CD4-positive, CD25-positive, alpha-beta regulatory T cell (primary cell): ENCODE measurements around the gene FAM180A. TPM values are rescaled to one million over a fixed set of nuclear protein-coding genes. Genes with fewer than 3 reads are reported as not detected.

Experiments
- ATAC-seq, 2 donors: fragments of 150-1000 bp; cut with Tn5 transposase; one replicate each; pipeline ENCODE4 v1.10.0; 2021; ENCODE audit warnings: low read depth in 2 of 2, moderate number of reproducible peaks in 2 of 2, moderate library complexity in 1 of 2
- DNase-seq, 3 donors: peaks; one replicate each; pipeline versions ENCODE4 v3.0.0 to v3.0.0-alpha.2; 2012 to 2022; ENCODE audit warnings: mixed read lengths in 1 of 3
- H3K27ac ChIP-seq: one replicate; pipeline ENCODE4 v1.7.0; 2013; ENCODE audit warnings: mild to moderate bottlenecking, low read length; ENCODE audit not compliant: insufficient read depth, poor library complexity, severe bottlenecking
- H3K27me3 ChIP-seq: one replicate; pipeline ENCODE4 v1.7.0; 2013; ENCODE audit warnings: low read length; ENCODE audit not compliant: control insufficient read depth, insufficient read depth
- H3K36me3 ChIP-seq: one replicate; pipeline ENCODE4 v1.7.0; 2013; ENCODE audit warnings: mild to moderate bottlenecking, low read length, moderate library complexity; ENCODE audit not compliant: control insufficient read depth, insufficient read depth
- H3K4me1 ChIP-seq: 2 replicates; pipeline ENCODE4 v1.7.0; 2013; ENCODE audit warnings: mild to moderate bottlenecking, low read length; ENCODE audit not compliant: insufficient read depth, control insufficient read depth, poor library complexity, severe bottlenecking
- H3K4me3 ChIP-seq: one replicate; pipeline ENCODE4 v1.7.0; 2013; ENCODE audit warnings: low read depth, mild to moderate bottlenecking, low read length, moderate library complexity
- H3K9me3 ChIP-seq, 2 experiments: 1 replicate in 1 of 2; 2 replicates in 1 of 2; pipeline ENCODE4 v1.7.0; 2013; ENCODE audit warnings: low read length in 2 of 2, mild to moderate bottlenecking in 1 of 2, moderate library complexity in 1 of 2; ENCODE audit not compliant: control insufficient read depth in 2 of 2
- H3K27ac Mint-ChIP-seq, 3 donors: one replicate each; pipeline ENCODE4 v1.8.0; 2020 to 2022; ENCODE audit warnings: mild to moderate bottlenecking in 3 of 3, mixed read lengths in 3 of 3, moderate library complexity in 2 of 3
- H3K27me3 Mint-ChIP-seq: one replicate; pipeline ENCODE4 v1.8.0; 2022; ENCODE audit warnings: mild to moderate bottlenecking, mixed read lengths
- H3K36me3 Mint-ChIP-seq: one replicate; pipeline ENCODE4 v1.8.0; 2020; ENCODE audit warnings: mixed read lengths
- H3K4me1 Mint-ChIP-seq, 4 donors: one replicate each; pipeline ENCODE4 v1.8.0; 2020 to 2022; ENCODE audit warnings: mixed read lengths in 4 of 4, mild to moderate bottlenecking in 1 of 4
- H3K4me3 Mint-ChIP-seq, 4 donors: one replicate each; pipeline ENCODE4 v1.8.0; 2020 to 2022; ENCODE audit warnings: mild to moderate bottlenecking in 4 of 4, mixed read lengths in 4 of 4, moderate library complexity in 3 of 4
- H3K9me3 Mint-ChIP-seq, 7 donors: one replicate each; pipeline ENCODE4 v1.8.0; 2020 to 2022; ENCODE audit warnings: mixed read lengths in 7 of 7, mild to moderate bottlenecking in 3 of 7, moderate library complexity in 2 of 7
- polyA plus RNA-seq, 4 donors: library from polyadenylated mRNA; unstranded; fragments of 300-500 nt; fragmentation: Illumina TruSeq; gene quantifications; one replicate each; pipeline ENCODE4 v1.2.3, GENCODE V29; 2021
- total RNA-seq: library from RNA; stranded (reverse); gene quantifications from one replicate; pipeline ENCODE4 v1.2.3, GENCODE V29; 2022

FAM180A gene
- total and polyA plus RNA-seq, 5 donors from 2014 or later: not detected

DNA sequence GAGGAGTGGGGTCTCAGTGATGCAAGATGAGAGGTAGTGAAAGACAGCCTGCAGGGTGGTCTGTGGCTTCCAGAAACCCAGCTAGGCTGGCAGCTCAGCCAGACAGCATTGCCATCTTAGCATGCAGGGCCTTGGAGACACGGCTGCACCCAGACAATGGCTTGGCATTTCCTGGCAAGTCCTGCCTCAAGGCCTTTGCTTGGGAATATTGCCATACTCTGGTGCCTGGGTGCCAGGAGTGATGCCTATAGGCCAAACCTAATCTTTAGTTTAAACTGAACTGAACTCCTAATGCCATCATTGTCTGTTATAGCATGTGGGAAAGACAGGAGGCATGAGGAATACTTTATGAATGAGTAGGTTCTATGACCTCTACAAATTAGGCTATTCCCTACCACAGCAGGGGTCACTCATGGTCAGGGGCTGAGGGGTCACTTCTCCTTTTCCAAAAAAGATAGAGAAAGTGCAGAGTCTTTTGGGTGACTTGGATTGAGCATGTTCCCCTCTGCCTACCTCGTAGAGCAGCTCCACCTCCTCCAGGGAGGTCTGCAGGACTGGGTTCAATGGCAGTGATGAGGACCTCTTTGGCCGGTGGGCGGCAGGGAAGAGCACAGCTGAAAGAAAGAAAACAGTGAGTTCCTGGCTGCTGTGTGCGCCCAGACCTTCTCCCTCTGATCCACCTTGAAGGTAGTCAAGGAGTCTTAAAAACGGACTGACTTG is 11.9 kb downstream of the FAM180A start:
- Mint-ChIP-seq H3K27ac (no peak overlapping the region), H3K36me3 (no peaks in the 10 kb centered on the region), H3K4me1 (peaks cover 0 to 4% (median 0%) of the 10 kb centered on the region in 4 donors), H3K4me3 (no peak overlapping the region), H3K9me3 (no peaks in the 10 kb centered on the region), H3K27me3 (no peaks in the 10 kb centered on the region)
- DNase-seq: no peak
- Histone ChIP-seq H3K9me3 (no peaks in the 10 kb centered on the region), H3K36me3 (no peaks in the 10 kb centered on the region), H3K27ac (no peak overlapping the region), H3K4me3 (no peak overlapping the region), H3K27me3 (no peaks in the 10 kb centered on the region), H3K4me1 (no peaks in the 10 kb centered on the region)
- ATAC-seq: no peak

- no peaks in the 10 kb centered on the region for H3K27me3 ChIP-seq
- Mint-ChIP-seq H3K9me3 (no peaks in the 10 kb centered on the region), H3K27me3 (peaks cover 3% of the 10 kb centered on the region), H3K27ac (no peak overlapping the region), H3K36me3 (no peaks in the 10 kb centered on the region), H3K4me1 (peaks cover 0 to 4% (median 0%) of the 10 kb centered on the region in 4 donors), H3K4me3 (no peak overlapping the region)
- H3K4me1 ChIP-seq: no peaks in the 10 kb centered on the region
- H3K9me3 ChIP-seq: no peaks in the 10 kb centered on the region
- no peak overlapping the region for H3K4me3 ChIP-seq
- H3K36me3 ChIP-seq: no peaks in the 10 kb centered on the region
- DNase-seq (no peak), ATAC-seq (no peak)
- H3K27ac ChIP-seq: no peak overlapping the region
Measured at GRCh38 chr7:135734343-135734689, 14.3 kb downstream of the FAM180A start.

GRCh38 chr7:135733603-135734342 is 14.8 kb downstream of the FAM180A start:
- ATAC-seq (no peak), DNase-seq (no peak)
- Mint-ChIP-seq H3K27ac (no peak overlapping the region), H3K4me3 (no peak overlapping the region), H3K9me3 (no peaks in the 10 kb centered on the region), H3K36me3 (no peaks in the 10 kb centered on the region), H3K27me3 (peaks cover 4% of the 10 kb centered on the region), H3K4me1 (peaks cover 0 to 4% (median 0%) of the 10 kb centered on the region in 4 donors)
- Histone ChIP-seq H3K27ac (no peak overlapping the region), H3K36me3 (no peaks in the 10 kb centered on the region), H3K9me3 (no peaks in the 10 kb centered on the region), H3K27me3 (no peaks in the 10 kb centered on the region), H3K4me1 (no peaks in the 10 kb centered on the region), H3K4me3 (no peak overlapping the region)

DNA sequence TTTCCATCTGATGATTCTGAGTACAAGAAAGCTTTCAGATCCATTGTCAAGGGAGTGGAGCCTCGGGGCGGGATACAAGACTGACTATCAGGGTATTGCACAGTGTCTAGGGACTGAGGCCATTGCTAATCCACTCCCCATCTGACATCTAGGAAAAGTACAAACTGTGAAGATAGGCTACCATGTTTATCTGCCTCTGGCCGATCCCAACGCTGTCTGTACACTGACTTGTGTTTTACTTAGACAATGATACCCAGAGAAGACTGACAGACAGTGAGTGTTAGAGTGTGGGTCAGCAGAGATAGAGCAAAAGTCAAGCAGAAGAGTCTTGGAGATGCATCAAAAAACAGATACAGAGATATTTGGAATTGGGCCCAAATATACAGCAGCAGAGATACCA is 17.5 kb downstream of the FAM180A start:
- Mint-ChIP-seq H3K27me3 (peaks cover 13% of the 10 kb centered on the region), H3K4me1 (no peaks in the 10 kb centered on the region), H3K36me3 (no peaks in the 10 kb centered on the region), H3K27ac (no peak overlapping the region), H3K9me3 (no peaks in the 10 kb centered on the region), H3K4me3 (no peak overlapping the region)
- Histone ChIP-seq H3K36me3 (no peaks in the 10 kb centered on the region), H3K4me1 (no peaks in the 10 kb centered on the region), H3K9me3 (no peaks in the 10 kb centered on the region), H3K27ac (no peak overlapping the region), H3K27me3 (no peaks in the 10 kb centered on the region), H3K4me3 (no peak overlapping the region)
- DNase-seq (no peak), ATAC-seq (no peak)

- Mint-ChIP-seq H3K4me3 (no peak overlapping the region), H3K36me3 (no peaks in the 10 kb centered on the region), H3K4me1 (no peaks in the 10 kb centered on the region), H3K9me3 (no peaks in the 10 kb centered on the region), H3K27me3 (peaks cover 13% of the 10 kb centered on the region), H3K27ac (no peak overlapping the region)
- Histone ChIP-seq H3K36me3 (no peaks in the 10 kb centered on the region), H3K4me3 (no peak overlapping the region), H3K9me3 (no peaks in the 10 kb centered on the region), H3K27ac (no peak overlapping the region), H3K4me1 (no peaks in the 10 kb centered on the region), H3K27me3 (no peaks in the 10 kb centered on the region)
- ATAC-seq (no peak), DNase-seq (no peak)
Measured at GRCh38 chr7:135729230-135729629, 19.4 kb downstream of the FAM180A start.

DNA sequence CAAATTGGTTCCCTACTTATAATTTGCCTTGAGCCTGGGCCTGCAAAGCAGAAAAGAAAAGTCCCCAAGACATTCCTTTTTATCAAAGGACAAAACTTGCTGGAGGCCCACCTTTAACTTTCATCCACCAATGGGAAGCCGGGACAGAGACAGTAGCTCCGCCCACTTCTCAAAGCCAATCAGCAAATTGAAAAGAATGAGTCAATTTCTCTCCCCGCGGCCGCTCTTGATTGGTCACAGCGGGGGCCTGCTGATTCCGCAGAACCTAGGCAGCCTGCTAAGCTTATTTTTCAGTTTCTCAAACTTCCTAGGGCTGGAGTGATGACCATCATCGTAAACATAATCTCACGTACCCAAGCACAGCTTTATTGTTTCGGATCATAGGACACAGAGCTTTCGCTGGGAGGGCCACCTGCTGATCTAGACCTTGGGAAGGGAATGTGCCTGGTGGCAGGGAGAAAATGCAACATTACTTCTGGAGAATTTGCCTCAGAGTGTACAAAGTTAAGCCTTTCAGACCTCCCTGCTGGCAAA is 20.4 kb downstream of the FAM180A start, which contains the start of gene SLC13A4:
Gene SLC13A4, minus strand, starts transcription at position 51 of the 534 bp plus-strand sequence. CDS start 690 bp downstream, outside the sequence.
- H3K27me3 ChIP-seq: no peaks in the 10 kb centered on the region
- no peaks in the 10 kb centered on the region for H3K9me3 ChIP-seq
- no peak for ATAC-seq
- no peak within 1 kb of the TSS for H3K27ac ChIP-seq
- no peaks in the 10 kb centered on the region for H3K9me3 Mint-ChIP-seq
- H3K4me1 Mint-ChIP-seq: no peaks in the 10 kb centered on the region
- no peaks in the 10 kb centered on the region for H3K4me1 ChIP-seq
- DNase-seq: no peak
- H3K36me3 ChIP-seq: no peaks in the 10 kb centered on the region
- peaks cover 13% of the 10 kb centered on the region for H3K27me3 Mint-ChIP-seq
- no peaks in the 10 kb centered on the region for H3K36me3 Mint-ChIP-seq
- H3K4me3 ChIP-seq: no peak within 1 kb of the TSS
- peak within 1 kb of the TSS in 1 of 3 donors; percentile 32 for H3K27ac Mint-ChIP-seq
- H3K4me3 Mint-ChIP-seq: no peak within 1 kb of the TSS

DNA sequence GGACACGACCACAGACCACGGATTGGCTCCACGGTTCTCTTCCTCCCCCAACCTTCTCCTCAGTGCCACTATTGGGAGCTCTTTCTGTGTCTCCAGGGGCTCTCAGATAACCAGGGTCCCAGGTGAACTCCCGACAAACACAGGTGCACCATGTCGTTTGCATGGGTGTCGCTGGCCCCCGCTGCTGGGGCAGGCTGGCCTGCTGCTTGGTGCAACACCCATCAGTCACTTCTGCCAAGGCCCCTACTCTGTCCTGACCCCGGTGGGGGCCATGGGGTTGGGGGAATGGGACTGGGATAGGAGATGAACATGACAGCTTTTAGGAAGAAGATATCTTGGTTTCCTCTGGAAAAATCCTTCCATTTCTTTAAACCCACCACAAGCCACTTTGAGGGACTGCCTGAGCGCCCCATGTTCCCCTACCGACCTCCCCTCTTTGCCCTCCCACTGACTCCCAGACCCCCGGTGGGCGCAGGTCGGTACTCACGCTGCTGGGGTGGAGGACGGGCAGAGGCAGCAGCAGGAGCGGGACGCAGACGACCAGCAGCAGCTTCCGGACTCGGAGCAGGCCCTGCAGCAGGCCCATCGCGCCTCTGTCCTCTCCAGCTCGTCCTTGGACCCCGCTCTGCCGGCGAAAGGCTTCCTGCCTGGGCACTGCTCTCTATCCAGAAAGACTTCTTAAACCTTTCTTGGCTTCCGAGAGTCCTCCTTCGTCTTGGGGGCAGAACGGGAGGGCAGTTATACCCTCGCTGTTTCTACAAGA is 21.5 kb downstream of the FAM180A start:
- Mint-ChIP-seq H3K9me3 (no peaks in the 10 kb centered on the region), H3K4me1 (no peaks in the 10 kb centered on the region), H3K4me3 (no peak overlapping the region), H3K27me3 (peaks cover 13% of the 10 kb centered on the region), H3K36me3 (no peaks in the 10 kb centered on the region), H3K27ac (peak overlapping the region in 1 of 3 donors; percentile 32)
- Histone ChIP-seq H3K4me3 (no peak overlapping the region), H3K9me3 (no peaks in the 10 kb centered on the region), H3K27me3 (no peaks in the 10 kb centered on the region), H3K27ac (no peak overlapping the region), H3K36me3 (no peaks in the 10 kb centered on the region), H3K4me1 (no peaks in the 10 kb centered on the region)
- ATAC-seq (no peak), DNase-seq (no peak)
